IMR-90 (cell line): ENCODE results near the gene BHLHA15. TPM values are rescaled to one million over a fixed set of nuclear protein-coding genes. Genes with fewer than 3 reads are reported as not detected.

Source experiments
- ATAC-seq: fragments of 200-7000 bp; cut with Tn5 transposase; 2 replicates; pipeline ENCODE4 v1.9.1; 2020; ENCODE audit warnings: low read depth, mild to moderate bottlenecking, moderate library complexity
- BruUV-seq: library from RNA; stranded (reverse); fragments of 400-500 nt; replicated peaks from 2 replicates; lab custom pipeline; 2021; lab: Mats Ljungman, UMichigan
- CTCF ChIA-PET: fragments of 300-600 bp; formaldehyde crosslinking; extraction: SDS; loops from one replicate; lab custom pipeline; 2021; ENCODE audit warnings: antibody characterized with exemption; lab: Yijun Ruan, JAX
- POLR2A ChIA-PET: fragments of 300-600 bp; sonication (Branson Sonifier 250); formaldehyde crosslinking; loops from one replicate; lab custom pipeline; 2022; ENCODE audit warnings: antibody characterized with exemption; ENCODE audit not compliant: unreplicated experiment; lab: Charles Lee
- DNase-seq: peaks from one replicate; pipeline ENCODE4 v3.0.0; 2013
- H2AFZ ChIP-seq: replicated peaks from 2 replicates; pipeline ENCODE3; 2013; ENCODE audit warnings: low read length, mild to moderate bottlenecking; ENCODE audit not compliant: poor library complexity
- H2AK5ac ChIP-seq: 2 replicates; pipeline ENCODE4 v1.6.1; 2013; ENCODE audit warnings: low read depth, low read length, inconsistent platforms
- H2AK9ac ChIP-seq: replicated peaks from 2 replicates; pipeline ENCODE3; 2013; ENCODE audit warnings: mild to moderate bottlenecking, low read depth, low read length, moderate library complexity; ENCODE audit not compliant: poor library complexity
- H2BK120ac ChIP-seq: 2 replicates; pipeline ENCODE4 v1.6.1; 2013; ENCODE audit warnings: low read depth, low read length, inconsistent platforms
- H2BK15ac ChIP-seq: 3 replicates; pipeline ENCODE4 v1.6.1; 2013; ENCODE audit warnings: low read depth, low read length, inconsistent platforms
- H2BK20ac ChIP-seq: 2 replicates; pipeline ENCODE4 v1.6.1; 2013; ENCODE audit warnings: low read depth, mild to moderate bottlenecking, inconsistent platforms, low read length, moderate library complexity
- H2BK5ac ChIP-seq: 2 replicates; pipeline ENCODE4 v1.6.1; 2013; ENCODE audit warnings: mild to moderate bottlenecking, low read depth, low read length, inconsistent platforms; ENCODE audit not compliant: poor library complexity, severe bottlenecking
- H3K14ac ChIP-seq: replicated peaks from 2 replicates; pipeline ENCODE4 v1.6.1; 2013; ENCODE audit warnings: low read depth, low read length, inconsistent platforms
- H3K18ac ChIP-seq: 2 replicates; pipeline ENCODE4 v1.6.1; 2013; ENCODE audit warnings: low read depth, low read length, control low read depth
- H3K23ac ChIP-seq: 2 replicates; pipeline ENCODE4 v1.6.1; 2013; ENCODE audit warnings: low read depth, low read length, inconsistent platforms
- H3K27ac ChIP-seq: 2 replicates; pipeline ENCODE4 v1.5.1; 2013; ENCODE audit warnings: mild to moderate bottlenecking, control low read depth, low read length; ENCODE audit not compliant: insufficient read depth
- H3K27me3 ChIP-seq: 2 replicates; pipeline ENCODE4 v1.6.1; 2013; ENCODE audit warnings: low read length; ENCODE audit not compliant: control insufficient read depth, insufficient read depth
- H3K36me3 ChIP-seq: 2 replicates; pipeline ENCODE4 v1.6.1; 2013; ENCODE audit warnings: low read length, mixed read lengths; ENCODE audit not compliant: control insufficient read depth, insufficient read depth
- H3K4ac ChIP-seq: 2 replicates; pipeline ENCODE4 v1.6.1; 2013; ENCODE audit warnings: low read depth, low read length, inconsistent platforms
- H3K4me1 ChIP-seq: 2 replicates; pipeline ENCODE4 v1.6.1; 2013; ENCODE audit warnings: low read length, mixed read lengths; ENCODE audit not compliant: control insufficient read depth, insufficient read depth
- H3K4me2 ChIP-seq: 2 replicates; pipeline ENCODE4 v1.6.1; 2013; ENCODE audit warnings: low read depth, mild to moderate bottlenecking, control low read depth, low read length, moderate library complexity
- H3K4me3 ChIP-seq: 2 replicates; pipeline ENCODE4 v1.5.1; 2013; ENCODE audit warnings: low read depth, mild to moderate bottlenecking, control low read depth, low read length, moderate library complexity; ENCODE audit not compliant: insufficient read depth
- H3K56ac ChIP-seq: 2 replicates; pipeline ENCODE4 v1.6.1; 2013; ENCODE audit warnings: low read length, inconsistent platforms; ENCODE audit not compliant: insufficient read depth; ENCODE audit errors: extremely low read depth
- H3K79me1 ChIP-seq, 2 experiments: 2 replicates each; pipeline ENCODE4 v1.6.1; 2013; ENCODE audit warnings: low read length in 2 of 2, inconsistent platforms in 1 of 2, low read depth in 1 of 2
- H3K9ac ChIP-seq: 2 replicates; pipeline ENCODE4 v1.6.1; 2013; ENCODE audit warnings: low read depth, low read length, control low read depth
- H3K9me1 ChIP-seq: 2 replicates; pipeline ENCODE4 v1.6.1; 2013; ENCODE audit warnings: low read length, inconsistent platforms; ENCODE audit not compliant: insufficient read depth
- H3K9me3 ChIP-seq: 2 replicates; pipeline ENCODE4 v1.6.1; 2013; ENCODE audit warnings: low read length; ENCODE audit not compliant: control insufficient read depth, insufficient read depth
- H4K20me1 ChIP-seq: 2 replicates; pipeline ENCODE4 v1.6.1; 2013; ENCODE audit warnings: low read length, inconsistent platforms; ENCODE audit not compliant: insufficient read depth
- H4K5ac ChIP-seq: 2 replicates; pipeline ENCODE4 v1.6.1; 2013; ENCODE audit warnings: mild to moderate bottlenecking, low read depth, low read length, control low read depth
- H4K8ac ChIP-seq, 2 experiments: 2 replicates each; pipeline ENCODE4 v1.6.1; 2013; ENCODE audit warnings: low read depth in 2 of 2, low read length in 2 of 2, control low read depth in 1 of 2, inconsistent platforms in 1 of 2
- H4K91ac ChIP-seq: 2 replicates; pipeline ENCODE4 v1.6.1; 2013; ENCODE audit warnings: low read depth, low read length, inconsistent platforms; ENCODE audit not compliant: insufficient read depth
- BHLHE40 ChIP-seq: fragments of 150-350 bp; IDR thresholded peaks from 2 replicates; pipeline ENCODE4 v1.6.1; 2016; ENCODE audit warnings: mild to moderate bottlenecking, low read depth, low read length
- FOS ChIP-seq: fragments of 150-350 bp; IDR thresholded peaks from 2 replicates; pipeline ENCODE4 v1.6.1; 2016; ENCODE audit warnings: low read depth, low read length
- RCOR1 ChIP-seq: IDR thresholded peaks from 2 replicates; pipeline ENCODE4 v1.6.1; 2012; ENCODE audit warnings: mild to moderate bottlenecking, low read length, improper control_type of control experiment; ENCODE audit not compliant: insufficient replicate concordance
- RFX5 ChIP-seq: IDR thresholded peaks from 2 replicates; pipeline ENCODE4 v1.8.0; 2012; ENCODE audit warnings: low read depth, mild to moderate bottlenecking, low read length, moderate library complexity
- WGBS, 2 experiments: methylation state at CpG; one replicate each; pipeline versions ENCODE4 v1.1.5 to v1.1.7; 2013; ENCODE audit warnings: missing lambda C conversion rate in 2 of 2; ENCODE audit not compliant: insufficient read length in 1 of 2; ENCODE audit errors: extremely low coverage in 2 of 2; 5-methylcytosine and 5-hydroxymethylcytosine counted together
- dilution Hi-C: fragments of 300-500 bp; cut with HindIII; formaldehyde crosslinking; loops from one replicate; pipeline ENCODE4 v1.14.3; 2018; ENCODE audit warnings: low sequenced_read_pairs; ENCODE audit not compliant: unreplicated experiment
- in situ Hi-C: fragments of 300-500 bp; cut with MboI; formaldehyde crosslinking; loops from 3 replicates; pipeline ENCODE4 v1.14.3; 2019; ENCODE audit warnings: low sequenced_read_pairs, inconsistent platforms, mixed read lengths
- intact Hi-C: fragments of 100-400 bp; cut with micrococcal nuclease; formaldehyde crosslinking; loops from 2 replicates; pipeline ENCODE4 v1.10.0; 2022
- polyA plus RNA-seq, 3 experiments: library from polyadenylated mRNA; depleted of rRNA; stranded (reverse); fragments of >200 nt; gene quantifications; 2 replicates each; pipeline ENCODE4 v1.2.3, GENCODE V29; 2012; ENCODE audit warnings: low replicate concordance in 1 of 3
- total RNA-seq: library from RNA; depleted of rRNA; stranded (reverse); fragments of >200 nt; gene quantifications from 2 replicates; pipeline ENCODE4 v1.2.3, GENCODE V29; 2012

Gene BHLHA15
- total and polyA plus RNA-seq, 2 of the 4 experiments (the other 2 are of a cell fraction): not detected

- Histone ChIP-seq H2AFZ (no peak overlapping the region), H3K4ac (no peak overlapping the region), H2BK15ac (no peak overlapping the region), H3K14ac (no peak overlapping the region), H3K4me3 (no peak overlapping the region), H3K23ac (no peak overlapping the region), H3K36me3 (peaks cover 7% of the 10 kb centered on the region), H3K18ac (no peak overlapping the region), H3K4me1 (peaks cover 8% of the 10 kb centered on the region), H3K27ac (no peak overlapping the region), H4K8ac (no peak overlapping the region), H2AK5ac (no peak overlapping the region), H2BK120ac (no peak overlapping the region), H3K79me1 (peaks cover 33 to 55% of the 10 kb centered on the region in 2 experiments), H4K91ac (no peak overlapping the region), H4K20me1 (no peaks in the 10 kb centered on the region; the same call in 1 of the 2 replicates), H2AK9ac (no peak overlapping the region), H2BK20ac (no peak overlapping the region), H4K5ac (no peak overlapping the region), H3K9me3 (no peaks in the 10 kb centered on the region), H3K9me1 (no peaks in the 10 kb centered on the region; the same call in 1 of the 2 replicates), H3K9ac (no peak overlapping the region), H3K4me2 (no peak overlapping the region), H3K27me3 (no peaks in the 10 kb centered on the region), H3K56ac (no peak overlapping the region), H2BK5ac (no peak overlapping the region)
- ATAC-seq: no peak
- intact Hi-C loops (no loop called here), dilution Hi-C loops (no loop called here), in situ Hi-C loops (no loop called here)
- no peak for DNase-seq
- no TSS peak for BruUV-seq
- ChIA-PET CTCF (interaction anchor here (0.6 to 1.0 kb wide), 2 partner anchors 12 to 617 kb away, joined by 6 read pairs; no protein-coding TSS in a partner anchor), POLR2A (no interaction called here)
- no peak for TF ChIP-seq BHLHE40
- TF ChIP-seq FOS: no peak
- no peak for TF ChIP-seq RCOR1
- TF ChIP-seq RFX5: no peak
- no CpG with 5 or more reads among the region's 11 CpGs for WGBS, 2 experiments
Measured at GRCh38 chr7:98254951-98255610, 43.8 kb downstream of the BHLHA15 start.
